Activated CD8-positive, alpha-beta memory T cell treated with anti-CD3 and anti-CD28 coated beads for 36 hours (primary cell): Measurements from ENCODE around the gene PCNX2. TPM values are rescaled to one million over a fixed set of nuclear protein-coding genes. Genes with fewer than 3 reads are reported as not detected.
"Not testable (repeated sequence)": the region's sequence is repeated elsewhere in the genome, so short reads cannot be mapped to it uniquely, and the experiment has no call there.

Experiments used
- CTCF ChIA-PET: fragments of 350-600 bp; sonication (Branson Sonifier 250); formaldehyde crosslinking; loops from one replicate; lab custom pipeline; 2021; ENCODE audit warnings: antibody characterized with exemption; lab: Charles Lee
- POLR2A ChIA-PET: fragments of 350-600 bp; sonication (Branson Sonifier 250); formaldehyde crosslinking; loops from one replicate; lab custom pipeline; 2021; ENCODE audit warnings: antibody characterized with exemption; lab: Charles Lee
- total RNA-seq, 2 experiments: library from RNA; stranded (reverse); gene quantifications; one replicate each; pipeline ENCODE4 v1.2.3, GENCODE V29; 2021

Gene PCNX2
- total RNA-seq, 2 experiments from 2014 or later, result 18.7 to 20.2 TPM

GRCh38 chr1:233090746-233091494 lies 204.6 kb downstream of the PCNX2 start:
- ChIA-PET CTCF (no interaction called here), POLR2A (no interaction called here)

- CTCF ChIA-PET, result no interaction called here
- POLR2A ChIA-PET, result no interaction called here
Observed at GRCh38 chr1:233089251-233089650, 206.3 kb downstream of the PCNX2 start.

- CTCF ChIA-PET, result no interaction called here
- POLR2A ChIA-PET, result no interaction called here
Observed at GRCh38 chr1:233088613-233089012, 206.9 kb downstream of the PCNX2 start.

- POLR2A ChIA-PET, result no interaction called here
- CTCF ChIA-PET, result no interaction called here
Observed at GRCh38 chr1:233086961-233087881, 208.3 kb downstream of the PCNX2 start.

- ChIA-PET POLR2A (no interaction called here), CTCF (no interaction called here)
Observed at GRCh38 chr1:233085566-233085965, 210.0 kb downstream of the PCNX2 start.

- ChIA-PET CTCF (no interaction called here), POLR2A (no interaction called here)
Observed at GRCh38 chr1:233082778-233083550, 212.6 kb downstream of the PCNX2 start.

- CTCF ChIA-PET, result no interaction called here
- POLR2A ChIA-PET, result no interaction called here
Observed at GRCh38 chr1:233081735-233082134, 213.8 kb downstream of the PCNX2 start.

- CTCF ChIA-PET, POLR2A ChIA-PET: not testable (repeated sequence)
Observed at GRCh38 chr1:233080827-233081226, 214.7 kb downstream of the PCNX2 start.

- CTCF ChIA-PET, result no interaction called here
Observed at GRCh38 chr1:233080286-233080685, 215.2 kb downstream of the PCNX2 start.

GRCh38 chr1:233079574-233079973 lies 216.0 kb downstream of the PCNX2 start:
- CTCF ChIA-PET, result no interaction called here
- POLR2A ChIA-PET, result no interaction called here

More at GRCh38 chr1:233080286-233080685, 215.2 kb downstream of the PCNX2 start:
- POLR2A ChIA-PET, result no interaction called here

GRCh38 chr1:233078396-233078795 lies 217.1 kb downstream of the PCNX2 start:
- POLR2A ChIA-PET, result no interaction called here

GRCh38 chr1:233075915-233076295 lies 219.6 kb downstream of the PCNX2 start:
- POLR2A ChIA-PET, result no interaction called here
- CTCF ChIA-PET, result no interaction called here

More at GRCh38 chr1:233078396-233078795, 217.1 kb downstream of the PCNX2 start:
- CTCF ChIA-PET, result no interaction called here

GRCh38 chr1:233066087-233066486 lies 229.4 kb downstream of the PCNX2 start:
- ChIA-PET CTCF (no interaction called here), POLR2A (no interaction called here)

GRCh38 chr1:233065685-233066084 lies 229.8 kb downstream of the PCNX2 start:
- ChIA-PET POLR2A (no interaction called here), CTCF (no interaction called here)

GRCh38 chr1:233064988-233065387 lies 230.5 kb downstream of the PCNX2 start:
- CTCF ChIA-PET, result no interaction called here
- POLR2A ChIA-PET, result no interaction called here

- POLR2A ChIA-PET, result no interaction called here
Observed at GRCh38 chr1:233063462-233063861, 232.1 kb downstream of the PCNX2 start.

GRCh38 chr1:233061265-233061664 lies 234.3 kb downstream of the PCNX2 start:
- ChIA-PET POLR2A (no interaction called here), CTCF (no interaction called here)

More at GRCh38 chr1:233063462-233063861, 232.1 kb downstream of the PCNX2 start:
- CTCF ChIA-PET, result no interaction called here

- ChIA-PET POLR2A (no interaction called here), CTCF (no interaction called here)
Observed at GRCh38 chr1:233060461-233060994, 235.0 kb downstream of the PCNX2 start.

GRCh38 chr1:233057836-233058235 lies 237.7 kb downstream of the PCNX2 start:
- POLR2A ChIA-PET, result no interaction called here
- CTCF ChIA-PET, result no interaction called here
